Hepatocyte (in vitro differentiated cells): ENCODE measurements around the gene ANO2. TPM values are rescaled to one million over a fixed set of nuclear protein-coding genes. Genes with fewer than 3 reads are reported as not detected.

Source experiments
- DNase-seq: peaks from one replicate; pipeline ENCODE4 v3.0.0-alpha.2; 2016; ENCODE audit warnings: low spot score
- H2AFZ ChIP-seq: fragments of 200-600 bp; sonication (generic); 2 replicates; pipeline ENCODE4 v1.6.0; 2016; ENCODE audit warnings: antibody characterized with exemption, mild to moderate bottlenecking
- H3K27ac ChIP-seq: fragments of 200-600 bp; sonication (generic); 2 replicates; pipeline ENCODE4 v1.5.1; 2016; ENCODE audit warnings: mild to moderate bottlenecking
- H3K27me3 ChIP-seq: fragments of 200-600 bp; sonication (generic); 2 replicates; pipeline ENCODE4 v1.6.1; 2016
- H3K36me3 ChIP-seq: fragments of 200-600 bp; sonication (generic); replicated peaks from 2 replicates; pipeline ENCODE4 v1.5.1; 2016; ENCODE audit warnings: low read depth; ENCODE audit not compliant: insufficient read depth
- H3K4me1 ChIP-seq: fragments of 200-600 bp; sonication (generic); 2 replicates; pipeline ENCODE4 v1.5.1; 2016; ENCODE audit warnings: mild to moderate bottlenecking, moderate library complexity; ENCODE audit not compliant: insufficient read depth
- H3K4me2 ChIP-seq: fragments of 200-600 bp; sonication (generic); 2 replicates; pipeline ENCODE4 v1.6.0; 2016
- H3K4me3 ChIP-seq: fragments of 200-600 bp; sonication (generic); 2 replicates; pipeline ENCODE4 v1.5.1; 2016; ENCODE audit warnings: mild to moderate bottlenecking
- H3K79me2 ChIP-seq: fragments of 200-600 bp; sonication (generic); 2 replicates; pipeline ENCODE4 v1.6.0; 2017; ENCODE audit warnings: mild to moderate bottlenecking
- H3K9me2 ChIP-seq: fragments of 200-600 bp; sonication (generic); replicated peaks from 2 replicates; pipeline ENCODE4 v1.6.0; 2017; ENCODE audit warnings: mild to moderate bottlenecking; ENCODE audit not compliant: insufficient read depth
- H3K9me3 ChIP-seq: fragments of 200-600 bp; sonication (generic); 2 replicates; pipeline ENCODE4 v1.5.1; 2016; ENCODE audit warnings: low read depth, mild to moderate bottlenecking
- H4K20me1 ChIP-seq: fragments of 200-600 bp; sonication (generic); 2 replicates; pipeline ENCODE4 v1.6.0; 2016; ENCODE audit warnings: mild to moderate bottlenecking; ENCODE audit not compliant: insufficient read depth, poor library complexity, severe bottlenecking
- EZH2 ChIP-seq: fragments of 200-600 bp; sonication (generic); IDR thresholded peaks from 2 replicates; pipeline ENCODE4 v1.6.1; 2016; ENCODE audit warnings: antibody characterized with exemption, mild to moderate bottlenecking, borderline replicate concordance
- EZH2phosphoT487 ChIP-seq: fragments of 200-600 bp; sonication (generic); IDR thresholded peaks from one replicate; pipeline ENCODE4 v1.6.1; 2018; ENCODE audit warnings: antibody characterized with exemption, mild to moderate bottlenecking, low read depth, moderate library complexity; ENCODE audit not compliant: unreplicated experiment, severe bottlenecking
- WGBS: methylation state at CpG from one replicate; pipeline ENCODE4 v1.1.6; 2016; ENCODE audit warnings: low lambda C conversion rate; ENCODE audit errors: missing lambda C conversion rate; 5-methylcytosine and 5-hydroxymethylcytosine counted together
- polyA plus RNA-seq: library from polyadenylated mRNA; unstranded; fragments of >200 nt; fragmentation: Nextera tagmentation; extraction: Ambion mirVana; gene quantifications from 2 replicates; pipeline ENCODE4 v1.2.1, GENCODE V29; 2016
- total RNA-seq: library from RNA; depleted of rRNA; stranded (reverse); fragments of >200 nt; gene quantifications from 2 replicates; pipeline ENCODE4 v1.2.3, GENCODE V29; 2014
- TF ChIP-seq, protein P1 (sequence below): fragments of 200-600 bp; sonication (generic); IDR thresholded peaks from 2 replicates; pipeline ENCODE4 v1.5.1; 2016; ENCODE audit warnings: antibody characterized with exemption, mild to moderate bottlenecking; ENCODE audit not compliant: poor library complexity

The ANO2 gene
- total and polyA plus RNA-seq, 2 experiments from 2014 or later: 1.0 to 1.9 TPM

DNA sequence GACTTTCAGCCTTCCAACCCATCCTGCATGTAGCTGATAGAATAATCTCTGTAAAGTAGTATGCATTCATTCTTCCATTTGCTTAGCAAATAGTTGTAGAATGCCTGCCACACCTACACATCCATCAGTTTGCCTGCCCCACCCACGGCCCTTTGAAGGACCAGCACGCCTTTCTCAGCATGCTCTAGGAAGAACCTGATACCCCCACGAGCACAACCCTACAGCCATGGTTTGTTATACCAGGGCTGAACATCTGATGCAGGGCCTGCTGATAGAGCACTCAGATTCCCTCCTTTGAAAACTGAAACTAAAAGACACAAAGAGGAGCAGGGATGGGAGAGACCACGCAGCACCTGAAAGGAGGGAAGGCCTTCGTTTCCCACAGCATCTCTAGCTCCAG lies 205.1 kb downstream of the ANO2 start:
- Histone ChIP-seq H3K4me2 (no peak overlapping the region), H3K9me3 (no peaks in the 10 kb centered on the region), H3K27ac (no peak overlapping the region), H2AFZ (no peak overlapping the region), H3K4me1 (no peaks in the 10 kb centered on the region), H3K9me2 (no peaks in the 10 kb centered on the region), H3K79me2 (no peaks in the 10 kb centered on the region), H3K4me3 (no peak overlapping the region), H3K27me3 (no peaks in the 10 kb centered on the region), H3K36me3 (no peaks in the 10 kb centered on the region), H4K20me1 (no peaks in the 10 kb centered on the region)
- no peak for DNase-seq
- TF ChIP-seq EZH2phosphoT487 (no peak), EZH2 (no peak)
- TF ChIP-seq, protein P1, sequence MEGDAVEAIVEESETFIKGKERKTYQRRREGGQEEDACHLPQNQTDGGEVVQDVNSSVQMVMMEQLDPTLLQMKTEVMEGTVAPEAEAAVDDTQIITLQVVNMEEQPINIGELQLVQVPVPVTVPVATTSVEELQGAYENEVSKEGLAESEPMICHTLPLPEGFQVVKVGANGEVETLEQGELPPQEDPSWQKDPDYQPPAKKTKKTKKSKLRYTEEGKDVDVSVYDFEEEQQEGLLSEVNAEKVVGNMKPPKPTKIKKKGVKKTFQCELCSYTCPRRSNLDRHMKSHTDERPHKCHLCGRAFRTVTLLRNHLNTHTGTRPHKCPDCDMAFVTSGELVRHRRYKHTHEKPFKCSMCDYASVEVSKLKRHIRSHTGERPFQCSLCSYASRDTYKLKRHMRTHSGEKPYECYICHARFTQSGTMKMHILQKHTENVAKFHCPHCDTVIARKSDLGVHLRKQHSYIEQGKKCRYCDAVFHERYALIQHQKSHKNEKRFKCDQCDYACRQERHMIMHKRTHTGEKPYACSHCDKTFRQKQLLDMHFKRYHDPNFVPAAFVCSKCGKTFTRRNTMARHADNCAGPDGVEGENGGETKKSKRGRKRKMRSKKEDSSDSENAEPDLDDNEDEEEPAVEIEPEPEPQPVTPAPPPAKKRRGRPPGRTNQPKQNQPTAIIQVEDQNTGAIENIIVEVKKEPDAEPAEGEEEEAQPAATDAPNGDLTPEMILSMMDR: no peak
- 69% methylated on average over 5 of the region's 5 CpGs for WGBS

DNA sequence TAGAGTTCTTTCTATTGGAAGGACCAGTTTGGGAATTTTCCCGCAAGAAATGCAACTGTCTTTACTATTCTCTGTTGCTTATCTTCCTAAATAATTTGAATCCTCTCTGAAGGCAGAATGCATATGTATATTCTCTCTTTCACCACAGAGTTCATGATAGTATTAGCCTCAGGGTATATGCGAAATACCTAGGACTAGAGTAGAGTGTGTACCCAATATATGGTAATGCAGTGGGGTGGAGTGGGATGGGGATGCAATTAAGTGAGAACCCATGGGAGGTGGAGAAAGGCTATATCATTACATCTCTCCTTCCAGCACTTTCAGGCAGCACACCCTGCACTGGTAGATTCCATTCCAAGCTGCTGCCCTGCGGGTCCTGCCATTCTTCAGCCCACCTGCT lies 207.3 kb downstream of the ANO2 start:
- no peak overlapping the region for H3K27ac ChIP-seq
- TF ChIP-seq, protein P1: no peak
- no peak for TF ChIP-seq EZH2phosphoT487
- no peak for TF ChIP-seq EZH2
- H3K4me2 ChIP-seq: no peak overlapping the region
- H3K4me3 ChIP-seq: no peak overlapping the region
- H3K9me2 ChIP-seq: no peaks in the 10 kb centered on the region
- H4K20me1 ChIP-seq: no peaks in the 10 kb centered on the region
- DNase-seq: no peak
- no peaks in the 10 kb centered on the region for H3K9me3 ChIP-seq
- H3K27me3 ChIP-seq: no peaks in the 10 kb centered on the region
- peaks cover 5% of the 10 kb centered on the region for H3K4me1 ChIP-seq
- no peak overlapping the region for H2AFZ ChIP-seq
- 98% methylated on average over 3 of the region's 3 CpGs for WGBS
- no peaks in the 10 kb centered on the region for H3K79me2 ChIP-seq
- H3K36me3 ChIP-seq: no peaks in the 10 kb centered on the region

DNA sequence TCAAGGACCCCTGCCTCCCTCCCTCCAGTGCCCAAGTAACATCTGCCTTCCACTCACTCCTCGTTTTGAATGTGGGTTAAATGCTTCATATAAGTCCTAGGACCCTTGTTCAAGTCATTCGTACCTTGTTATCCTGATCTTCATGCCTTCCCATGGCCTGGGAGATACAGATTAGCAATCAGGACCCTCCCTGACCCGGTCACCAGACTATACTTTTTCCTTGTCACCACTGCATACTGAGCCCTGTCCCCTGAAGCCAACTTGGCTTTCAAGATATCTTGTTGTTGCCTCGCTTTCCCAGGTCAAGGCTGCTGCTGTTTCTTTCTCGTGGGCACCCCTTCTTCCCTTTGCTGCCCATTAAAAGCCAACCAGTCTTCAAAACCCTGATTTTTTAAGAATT lies 208.5 kb downstream of the ANO2 start:
- Histone ChIP-seq H4K20me1 (no peaks in the 10 kb centered on the region), H3K4me3 (no peak overlapping the region), H3K36me3 (no peaks in the 10 kb centered on the region), H3K79me2 (no peaks in the 10 kb centered on the region), H3K9me2 (no peaks in the 10 kb centered on the region), H3K4me2 (no peak overlapping the region), H3K27ac (no peak overlapping the region), H2AFZ (no peak overlapping the region), H3K4me1 (peaks cover 5% of the 10 kb centered on the region), H3K27me3 (no peaks in the 10 kb centered on the region), H3K9me3 (no peaks in the 10 kb centered on the region)
- WGBS: 91% methylated on average over 5 of the region's 5 CpGs
- no peak for DNase-seq
- TF ChIP-seq EZH2: no peak
- TF ChIP-seq EZH2phosphoT487: no peak
- TF ChIP-seq, protein P1: no peak

DNA sequence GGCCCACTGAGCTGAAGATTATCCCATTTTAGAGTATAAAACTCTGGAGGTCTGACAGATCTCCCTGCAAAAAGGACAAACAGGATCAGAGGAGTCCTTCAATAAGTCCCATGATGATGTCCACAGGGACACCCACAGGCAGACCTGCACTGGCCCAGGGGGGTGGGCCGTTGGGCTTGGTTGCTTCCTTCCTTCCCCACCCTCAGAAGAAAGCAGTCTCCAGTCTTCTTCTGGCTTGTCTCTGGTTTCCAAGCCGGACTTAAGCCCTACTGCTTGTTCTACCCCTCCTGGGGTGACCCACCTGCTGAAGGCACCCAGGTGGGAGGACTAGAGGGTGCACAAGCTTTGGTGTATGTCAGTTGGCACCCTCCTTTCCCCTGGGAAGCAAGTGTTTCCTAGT lies 209.0 kb downstream of the ANO2 start:
- H3K4me3 ChIP-seq: no peak overlapping the region
- no peaks in the 10 kb centered on the region for H4K20me1 ChIP-seq
- H3K27me3 ChIP-seq: no peaks in the 10 kb centered on the region
- no peaks in the 10 kb centered on the region for H3K9me3 ChIP-seq
- no peak overlapping the region for H2AFZ ChIP-seq
- WGBS: 94% methylated on average over 2 of the region's 2 CpGs
- peaks cover 5% of the 10 kb centered on the region for H3K4me1 ChIP-seq
- H3K4me2 ChIP-seq: no peak overlapping the region
- H3K79me2 ChIP-seq: no peaks in the 10 kb centered on the region
- H3K36me3 ChIP-seq: no peaks in the 10 kb centered on the region
- H3K9me2 ChIP-seq: no peaks in the 10 kb centered on the region
- TF ChIP-seq EZH2phosphoT487 (no peak), EZH2 (no peak)
- TF ChIP-seq, protein P1: no peak
- H3K27ac ChIP-seq: no peak overlapping the region
- no peak for DNase-seq
